Measurements from ENCODE around the gene P3H2. TPM values are rescaled to one million over a fixed set of nuclear protein-coding genes. Genes with fewer than 3 reads are reported as not detected.

P3H2 gene
- total and polyA plus RNA-seq, 5 donors, result 1.7 to 4.1 (median 3.3) TPM

DNA sequence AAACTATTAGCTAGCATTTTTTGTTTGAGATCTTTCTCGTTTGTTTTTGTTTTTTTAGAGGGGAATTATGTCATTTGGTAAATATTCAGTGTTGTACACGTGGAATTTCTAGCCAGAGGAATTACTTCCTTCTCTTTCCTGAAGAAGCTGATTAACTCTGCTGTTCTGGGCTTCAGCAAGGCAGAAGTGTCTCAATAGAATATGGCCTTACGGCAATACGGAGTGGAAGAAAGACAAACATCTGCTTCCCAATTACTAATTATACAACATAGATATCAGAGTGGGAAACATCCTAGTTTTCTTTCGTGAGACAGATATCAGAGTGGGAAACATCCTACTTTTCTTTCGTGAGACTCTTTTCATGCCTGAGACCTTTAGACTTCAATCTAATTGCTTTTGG, 11.9 kb downstream of the P3H2 start:
- no peak overlapping the region for H3K27ac ChIP-seq (ENCODE audit: low read length)
- WGBS, result 26% methylated on average over 6 of the region's 6 CpGs
- ATAC-seq (no peak), DNase-seq (no peak)
- no peaks in the 10 kb centered on the region for H3K27me3 ChIP-seq (ENCODE audit: control insufficient read depth, insufficient read depth)
- H3K4me3 ChIP-seq (ENCODE audit: low read length), result peak overlapping the region; percentile 25
- peaks cover 1% of the 10 kb centered on the region for H3K4me1 ChIP-seq (ENCODE audit: control insufficient read depth, insufficient read depth, low read length)
- intact Hi-C loops (cut with DNase I), result no loop called here
- no peaks in the 10 kb centered on the region for H3K9me3 ChIP-seq (ENCODE audit: control insufficient read depth, low read length)

DNA sequence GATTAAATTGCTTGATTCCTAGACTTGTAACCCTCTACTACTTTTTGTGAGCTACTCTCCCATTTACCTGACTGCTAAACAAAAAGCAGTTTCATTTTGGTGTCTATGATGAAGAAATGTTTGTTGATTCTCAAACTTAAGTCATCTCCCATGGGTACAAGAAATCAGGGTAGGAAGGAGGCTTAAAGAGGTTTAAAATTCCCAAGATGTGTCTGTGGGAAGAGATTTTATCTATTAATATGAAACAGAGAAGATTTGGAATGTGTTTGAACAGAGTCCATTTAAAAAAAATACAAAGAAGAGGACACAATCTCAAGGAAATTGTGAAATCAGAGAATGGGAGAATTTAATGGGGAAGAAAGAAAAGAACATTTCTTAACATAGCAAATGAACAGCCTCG, 14.8 kb downstream of the P3H2 start:
- ATAC-seq (no peak), DNase-seq (no peak)
- 71% methylated on average over 1 of the region's 1 CpG for WGBS
- no peak overlapping the region for H3K4me3 ChIP-seq (ENCODE audit: low read length)
- peaks cover 1% of the 10 kb centered on the region for H3K4me1 ChIP-seq (ENCODE audit: control insufficient read depth, insufficient read depth, low read length)
- intact Hi-C loops (cut with DNase I), result no loop called here
- no peaks in the 10 kb centered on the region for H3K27me3 ChIP-seq (ENCODE audit: control insufficient read depth, insufficient read depth)
- no peak overlapping the region for H3K27ac ChIP-seq (ENCODE audit: low read length)
- H3K9me3 ChIP-seq (ENCODE audit: control insufficient read depth, low read length), result no peaks in the 10 kb centered on the region

DNA sequence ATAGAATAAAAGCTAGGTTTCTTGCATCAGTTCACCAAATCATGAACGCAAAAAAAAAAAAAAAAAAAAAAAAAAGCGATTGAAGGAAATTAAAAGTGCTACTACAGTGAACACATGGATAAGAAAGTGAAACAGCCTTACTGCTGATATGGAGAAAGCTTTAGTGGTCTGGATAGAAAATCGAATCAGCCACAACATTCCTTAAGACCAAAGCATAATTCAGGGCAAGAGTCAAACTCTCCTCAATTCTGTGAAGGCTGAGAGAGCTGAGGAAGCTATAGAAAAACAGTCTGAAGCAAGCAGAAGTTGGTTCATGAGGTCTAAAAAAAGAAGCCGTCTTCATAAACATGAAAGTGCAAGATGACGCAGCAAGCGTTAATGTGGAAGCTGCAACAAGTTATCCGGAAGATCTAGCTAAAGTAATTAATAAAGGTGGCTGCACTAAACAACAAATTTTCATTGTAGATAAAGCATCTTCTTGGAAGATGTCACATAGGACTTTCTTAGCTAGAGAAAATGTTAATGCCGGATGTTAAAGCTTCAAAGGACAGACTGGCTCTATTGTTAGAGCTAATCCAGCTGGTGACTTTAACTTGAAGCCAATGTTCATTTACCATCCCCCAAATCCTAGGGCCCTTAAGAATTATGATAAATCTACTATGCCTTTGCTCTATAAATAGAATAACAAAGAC, 19.2 kb downstream of the P3H2 start:
- no peak for DNase-seq
- ATAC-seq, result no peak
- peak overlapping the region; percentile 52 for H3K4me3 ChIP-seq (ENCODE audit: low read length)
- intact Hi-C loops (cut with DNase I), result no loop called here
- H3K27ac ChIP-seq (ENCODE audit: low read length), result no peak overlapping the region
- no peaks in the 10 kb centered on the region for H3K9me3 ChIP-seq (ENCODE audit: control insufficient read depth, low read length)
- H3K27me3 ChIP-seq (ENCODE audit: control insufficient read depth, insufficient read depth), result no peaks in the 10 kb centered on the region
- no peaks in the 10 kb centered on the region for H3K4me1 ChIP-seq (ENCODE audit: control insufficient read depth, insufficient read depth, low read length)
- WGBS, result 18% methylated on average over 8 of the region's 8 CpGs

DNA sequence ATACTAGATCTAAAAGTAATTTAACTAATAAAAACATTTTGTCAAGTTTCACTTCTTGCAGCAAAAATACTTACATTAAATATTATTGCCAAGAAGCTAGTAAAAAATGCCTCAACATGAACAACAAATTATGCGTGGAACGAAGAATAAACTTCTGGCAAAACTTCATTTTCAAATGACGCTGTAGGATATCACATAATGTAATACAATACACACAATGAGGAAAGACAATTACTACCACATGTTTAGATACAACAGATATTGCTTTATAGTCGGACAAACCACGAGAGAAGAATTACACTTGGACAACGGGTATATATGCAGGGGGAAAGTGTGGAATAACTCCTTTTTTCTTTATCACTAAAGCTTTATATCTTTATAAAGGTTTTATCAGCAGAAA, 21.6 kb downstream of the P3H2 start:
- 79% methylated on average over 6 of the region's 6 CpGs for WGBS
- ATAC-seq, result no peak
- no peak overlapping the region for H3K4me3 ChIP-seq (ENCODE audit: low read length)

DNA sequence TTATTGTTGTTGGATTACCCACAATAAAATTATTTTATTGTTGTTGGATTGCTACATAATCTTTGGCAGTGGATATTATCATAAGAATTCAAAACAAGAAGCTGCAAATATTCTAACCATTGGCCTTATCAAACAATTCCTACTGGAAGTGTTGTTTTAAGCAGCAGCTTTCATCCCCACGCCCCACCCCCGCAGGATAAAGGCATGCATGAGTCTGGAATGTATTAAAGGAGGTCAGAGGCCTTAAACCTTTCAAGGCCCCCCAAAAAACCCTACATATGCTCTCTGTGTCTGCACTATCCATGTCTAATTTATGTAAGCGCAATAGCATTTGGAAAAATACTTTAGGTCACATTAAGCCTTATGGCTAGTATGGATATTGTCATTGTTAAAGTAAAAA, 23.1 kb downstream of the P3H2 start:
- no peaks in the 10 kb centered on the region for H3K27me3 ChIP-seq (ENCODE audit: control insufficient read depth, insufficient read depth)
- H3K4me1 ChIP-seq (ENCODE audit: control insufficient read depth, insufficient read depth, low read length), result peaks cover 2% of the 10 kb centered on the region
- no peak overlapping the region for H3K4me3 ChIP-seq (ENCODE audit: low read length)
- intact Hi-C loops (cut with DNase I), result no loop called here
- 61% methylated on average over 3 of the region's 3 CpGs for WGBS
- ATAC-seq (no peak), DNase-seq (peak in 1 of 3 donors; percentile 43)
- H3K27ac ChIP-seq (ENCODE audit: low read length), result no peak overlapping the region
- H3K9me3 ChIP-seq (ENCODE audit: control insufficient read depth, low read length), result no peaks in the 10 kb centered on the region

More for the DNA sequence above, 21.6 kb downstream of the P3H2 start:
- no peak overlapping the region for H3K27ac ChIP-seq (ENCODE audit: low read length)
- no peak for DNase-seq
- intact Hi-C loops (cut with DNase I), result no loop called here
- peaks cover 2% of the 10 kb centered on the region for H3K4me1 ChIP-seq (ENCODE audit: control insufficient read depth, insufficient read depth, low read length)
- no peaks in the 10 kb centered on the region for H3K27me3 ChIP-seq (ENCODE audit: control insufficient read depth, insufficient read depth)
- H3K9me3 ChIP-seq (ENCODE audit: control insufficient read depth, low read length), result no peaks in the 10 kb centered on the region

DNA sequence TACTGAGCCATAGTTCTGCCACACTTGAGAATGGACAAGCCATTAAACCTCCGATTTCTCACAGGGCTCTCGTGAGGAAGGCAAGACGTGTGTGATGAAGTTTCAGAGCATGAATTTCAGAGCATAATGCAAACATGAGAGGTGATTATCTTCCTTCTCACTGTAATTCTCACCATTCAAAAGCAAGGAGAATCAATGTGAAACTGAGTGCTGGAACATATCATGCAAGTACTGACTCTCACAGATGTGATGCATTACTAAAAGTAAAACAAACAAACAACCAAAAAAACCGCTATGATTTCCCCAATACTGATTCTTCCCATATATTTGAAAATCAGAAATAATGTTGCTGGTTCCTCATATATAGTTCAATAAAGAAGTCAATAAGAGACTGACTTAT, 23.7 kb downstream of the P3H2 start:
- WGBS, result 72% methylated on average over 4 of the region's 4 CpGs
- no peak for ATAC-seq
- Histone ChIP-seq H3K9me3 (ENCODE audit: control insufficient read depth, low read length) (no peaks in the 10 kb centered on the region), H3K4me1 (ENCODE audit: control insufficient read depth, insufficient read depth, low read length) (peaks cover 2% of the 10 kb centered on the region), H3K27ac (ENCODE audit: low read length) (no peak overlapping the region), H3K27me3 (ENCODE audit: control insufficient read depth, insufficient read depth) (no peaks in the 10 kb centered on the region), H3K4me3 (ENCODE audit: low read length) (no peak overlapping the region)
- DNase-seq, result no peak
- intact Hi-C loops (cut with DNase I), result no loop called here

DNA sequence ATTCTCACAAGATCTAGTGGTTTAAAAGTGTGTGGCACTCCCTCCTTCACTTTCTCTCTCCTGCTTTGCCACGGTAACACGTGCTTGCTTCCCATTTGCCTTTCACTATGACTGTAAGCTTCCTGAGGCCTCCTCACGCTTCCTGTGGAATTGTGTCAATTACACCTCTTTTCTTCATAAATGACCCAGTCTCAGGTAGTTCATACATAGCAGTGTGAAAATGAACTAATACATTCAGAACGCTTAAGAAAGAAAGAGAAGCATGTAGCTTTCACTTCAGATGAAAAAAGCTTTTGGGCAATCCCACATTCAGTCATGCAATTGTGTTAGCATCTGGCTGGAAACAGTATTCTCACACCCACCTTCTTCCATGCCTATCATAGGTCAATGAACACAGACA, 24.4 kb downstream of the P3H2 start:
- no peak for DNase-seq
- H3K9me3 ChIP-seq (ENCODE audit: control insufficient read depth, low read length), result no peaks in the 10 kb centered on the region
- no peaks in the 10 kb centered on the region for H3K27me3 ChIP-seq (ENCODE audit: control insufficient read depth, insufficient read depth)
- no peak for ATAC-seq
- no peak overlapping the region for H3K27ac ChIP-seq (ENCODE audit: low read length)
- H3K4me1 ChIP-seq (ENCODE audit: control insufficient read depth, insufficient read depth, low read length), result peaks cover 2% of the 10 kb centered on the region
- intact Hi-C loops (cut with DNase I), result no loop called here
- 89% methylated on average over 4 of the region's 4 CpGs for WGBS
- H3K4me3 ChIP-seq (ENCODE audit: low read length), result no peak overlapping the region

DNA sequence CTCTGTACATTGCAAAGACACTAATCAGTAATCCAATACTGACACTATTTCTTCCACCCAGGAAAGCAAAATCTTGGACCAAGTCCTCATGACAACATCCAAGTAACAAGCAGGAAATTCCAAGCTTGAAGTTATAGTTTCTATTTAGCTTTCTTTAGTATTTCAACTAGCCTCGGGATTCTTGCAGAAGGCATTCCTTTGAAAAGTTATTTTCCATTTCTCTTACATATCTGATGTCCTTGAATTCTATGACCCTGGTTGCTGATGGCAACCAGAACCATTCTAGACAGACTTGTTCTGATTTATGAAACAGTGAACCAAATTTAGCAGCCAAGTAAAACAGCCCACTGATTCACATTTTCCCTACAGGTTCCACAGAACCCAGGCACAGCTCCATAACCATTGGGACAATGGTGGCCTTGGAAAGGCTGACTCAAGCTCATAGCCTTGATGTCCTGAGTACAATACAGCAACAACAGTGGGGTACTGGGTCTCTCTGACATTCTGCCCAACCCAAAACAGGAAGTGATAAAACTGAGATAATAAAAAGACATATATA, 26.5 kb downstream of the P3H2 start:
- H3K27ac ChIP-seq (ENCODE audit: low read length), result peak overlapping the region; percentile 37

DNA sequence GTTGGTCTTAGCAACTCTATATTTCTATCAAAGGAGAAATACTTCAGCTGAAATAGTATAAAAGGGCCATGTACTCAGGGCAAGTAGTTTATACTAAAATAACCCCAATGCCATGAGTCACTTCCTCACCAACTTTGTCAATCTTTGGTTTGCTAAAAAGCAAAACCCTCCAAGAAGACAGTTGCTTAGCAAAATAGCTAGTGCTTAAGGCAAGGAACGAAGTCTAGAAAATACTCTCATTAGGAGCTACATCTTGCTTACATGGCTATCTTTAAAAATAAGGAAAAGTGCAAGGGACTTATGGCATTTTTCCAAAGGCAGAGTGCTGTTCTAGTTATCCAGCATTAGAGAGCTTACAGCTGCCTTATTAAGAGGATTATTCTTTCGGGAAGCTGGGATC, 28.4 kb downstream of the P3H2 start:
- no peaks in the 10 kb centered on the region for H3K9me3 ChIP-seq (ENCODE audit: control insufficient read depth, low read length)
- H3K27ac ChIP-seq (ENCODE audit: low read length), result no peak overlapping the region
- WGBS, result 20% methylated on average over 2 of the region's 2 CpGs
- intact Hi-C loops (cut with DNase I), result no loop called here
- H3K4me3 ChIP-seq (ENCODE audit: low read length), result no peak overlapping the region
- peaks cover 2% of the 10 kb centered on the region for H3K4me1 ChIP-seq (ENCODE audit: control insufficient read depth, insufficient read depth, low read length)
- ATAC-seq, result peak; percentile 46 to 60
- no peaks in the 10 kb centered on the region for H3K27me3 ChIP-seq (ENCODE audit: control insufficient read depth, insufficient read depth)
- no peak for DNase-seq

More for the DNA sequence above, 26.5 kb downstream of the P3H2 start:
- DNase-seq, result no peak
- no peaks in the 10 kb centered on the region for H3K9me3 ChIP-seq (ENCODE audit: control insufficient read depth, low read length)
- H3K4me3 ChIP-seq (ENCODE audit: low read length), result no peak overlapping the region
- WGBS, result 23% methylated on average over 1 of the region's 1 CpG
- H3K4me1 ChIP-seq (ENCODE audit: control insufficient read depth, insufficient read depth, low read length), result peaks cover 2% of the 10 kb centered on the region
- ATAC-seq, result peak; percentile 69 to 84
- H3K27me3 ChIP-seq (ENCODE audit: control insufficient read depth, insufficient read depth), result no peaks in the 10 kb centered on the region
- intact Hi-C loops (cut with DNase I), result no loop called here

DNA sequence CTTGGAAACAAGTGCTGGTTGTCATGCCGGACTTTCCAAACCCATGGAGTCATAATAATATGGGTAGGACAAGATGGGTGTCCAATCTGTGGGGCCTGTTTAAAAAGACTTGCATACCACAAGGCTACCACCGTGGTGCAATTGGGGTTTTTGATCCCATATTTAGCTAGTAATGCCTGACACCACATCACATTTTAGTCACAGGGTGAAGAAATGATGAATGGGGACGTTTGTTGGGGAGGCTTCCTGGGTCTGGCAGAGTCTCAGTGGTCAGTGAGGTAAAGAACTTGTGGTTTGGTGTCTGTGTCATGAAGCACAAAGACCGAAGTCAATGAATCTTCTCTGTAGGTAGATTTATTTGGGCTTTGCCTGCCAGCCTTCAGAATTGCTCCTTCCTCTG, 31.0 kb downstream of the P3H2 start:
- DNase-seq (no peak), ATAC-seq (no peak)
- intact Hi-C loops (cut with DNase I), result no loop called here
- Histone ChIP-seq H3K27me3 (ENCODE audit: control insufficient read depth, insufficient read depth) (no peaks in the 10 kb centered on the region), H3K9me3 (ENCODE audit: control insufficient read depth, low read length) (no peaks in the 10 kb centered on the region), H3K27ac (ENCODE audit: low read length) (no peak overlapping the region), H3K4me3 (ENCODE audit: low read length) (no peak overlapping the region), H3K4me1 (ENCODE audit: control insufficient read depth, insufficient read depth, low read length) (peaks cover 2% of the 10 kb centered on the region)
- WGBS, result 65% methylated on average over 4 of the region's 4 CpGs

DNA sequence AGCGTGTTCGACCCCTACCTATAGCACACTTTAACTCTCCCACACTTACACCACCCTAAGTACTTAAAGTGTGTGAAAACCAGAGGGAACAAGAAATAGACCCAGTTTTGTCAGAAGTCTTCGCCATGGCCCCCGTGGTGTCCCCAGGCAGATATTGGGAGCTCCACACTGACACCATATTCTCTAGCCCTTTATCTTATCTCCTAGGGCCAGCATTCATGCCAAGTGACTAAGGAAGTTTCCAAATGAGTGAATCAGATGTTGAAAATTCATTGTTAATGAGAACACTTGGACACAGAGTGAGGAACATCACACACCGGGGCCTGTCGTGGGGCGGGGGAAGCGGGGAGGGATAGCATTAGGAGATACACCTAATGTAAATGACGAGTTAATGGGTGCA, 31.8 kb downstream of the P3H2 start:
- no peaks in the 10 kb centered on the region for H3K9me3 ChIP-seq (ENCODE audit: control insufficient read depth, low read length)
- no peak overlapping the region for H3K4me3 ChIP-seq (ENCODE audit: low read length)
- H3K4me1 ChIP-seq (ENCODE audit: control insufficient read depth, insufficient read depth, low read length), result no peaks in the 10 kb centered on the region
- ATAC-seq (no peak), DNase-seq (no peak)
- WGBS, result 68% methylated on average over 9 of the region's 9 CpGs
- H3K27ac ChIP-seq (ENCODE audit: low read length), result no peak overlapping the region
- no peaks in the 10 kb centered on the region for H3K27me3 ChIP-seq (ENCODE audit: control insufficient read depth, insufficient read depth)
- intact Hi-C loops (cut with DNase I), result no loop called here

DNA sequence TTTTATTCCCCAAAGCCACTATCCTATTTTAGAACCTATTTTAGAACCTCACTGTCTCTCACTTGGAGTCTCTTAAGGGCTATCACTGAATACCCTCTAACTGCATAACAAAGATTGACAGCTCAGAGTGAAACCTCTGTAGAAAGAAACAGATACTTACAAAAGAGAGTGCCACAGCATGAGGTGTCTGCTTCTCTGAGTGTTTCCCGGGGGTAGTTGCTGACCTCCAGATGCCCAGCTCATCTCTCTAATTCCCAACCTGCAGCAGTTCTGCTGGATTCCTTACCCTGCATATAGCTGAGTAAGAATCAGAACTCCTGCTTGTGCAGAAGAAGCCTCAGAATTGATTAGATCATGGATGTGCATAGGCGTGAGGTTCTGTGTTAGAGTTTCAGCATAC, 34.5 kb downstream of the P3H2 start:
- intact Hi-C loops (cut with DNase I), result no loop called here
- Histone ChIP-seq H3K27ac (ENCODE audit: low read length) (no peak overlapping the region), H3K4me3 (ENCODE audit: low read length) (no peak overlapping the region), H3K4me1 (ENCODE audit: control insufficient read depth, insufficient read depth, low read length) (no peaks in the 10 kb centered on the region), H3K9me3 (ENCODE audit: control insufficient read depth, low read length) (no peaks in the 10 kb centered on the region), H3K27me3 (ENCODE audit: control insufficient read depth, insufficient read depth) (no peaks in the 10 kb centered on the region)
- WGBS, result 79% methylated on average over 2 of the region's 2 CpGs
- ATAC-seq (no peak), DNase-seq (no peak)
